GM19099 (cell line): ENCODE results near the gene CFAP58.

ENCODE experiments used
- POLR2A ChIP-seq: IDR thresholded peaks from 3 replicates; pipeline ENCODE4 v1.6.1; 2011; ENCODE audit warnings: low read depth; ENCODE audit not compliant: insufficient read length; ENCODE audit errors: extremely low read depth

The CFAP58 gene

GRCh38 chr10:104317269-104317710, 36.3 kb upstream of the CFAP58 start:
- TF ChIP-seq POLR2A = no peak

GRCh38 chr10:104317726-104318299, 35.8 kb upstream of the CFAP58 start:
- TF ChIP-seq POLR2A = no peak

GRCh38 chr10:104318326-104318725, 35.3 kb upstream of the CFAP58 start:
- TF ChIP-seq POLR2A = no peak

GRCh38 chr10:104318810-104319741, 34.6 kb upstream of the CFAP58 start:
- no peak for TF ChIP-seq POLR2A

- TF ChIP-seq POLR2A = no peak
Measured at GRCh38 chr10:104321226-104321625, 32.4 kb upstream of the CFAP58 start.

GRCh38 chr10:104321725-104322415, 31.8 kb upstream of the CFAP58 start:
- no peak for TF ChIP-seq POLR2A

- no peak for TF ChIP-seq POLR2A
Measured at GRCh38 chr10:104322416-104322782, 31.2 kb upstream of the CFAP58 start.

GRCh38 chr10:104323085-104323484, 30.5 kb upstream of the CFAP58 start:
- TF ChIP-seq POLR2A = no peak

- TF ChIP-seq POLR2A = no peak
Measured at GRCh38 chr10:104323760-104324201, 29.9 kb upstream of the CFAP58 start.

- no peak for TF ChIP-seq POLR2A
Measured at GRCh38 chr10:104324221-104324686, 29.4 kb upstream of the CFAP58 start.

- TF ChIP-seq POLR2A = no peak
Measured at GRCh38 chr10:104324931-104325330, 28.7 kb upstream of the CFAP58 start.

GRCh38 chr10:104325436-104326435, 27.9 kb upstream of the CFAP58 start:
- TF ChIP-seq POLR2A = no peak

- TF ChIP-seq POLR2A = no peak
Measured at GRCh38 chr10:104326991-104327610, 26.5 kb upstream of the CFAP58 start.
